Pancreas (tissue), 10 donors: ENCODE results near the gene MRPL55. TPM values are rescaled to one million over a fixed set of nuclear protein-coding genes. Genes with fewer than 3 reads are reported as not detected.

Source experiments
- ATAC-seq, 4 donors: fragments of 200-7000 bp; cut with Tn5 transposase; one replicate each; pipeline versions ENCODE4 v1.8.0 to v1.9.1; 2020; ENCODE audit warnings: mild to moderate bottlenecking in 4 of 4, moderate library complexity in 4 of 4
- DNase-seq, 6 donors: peaks; one replicate each; pipeline ENCODE4 v3.0.0-alpha.2; 2020
- FAIRE-seq: peaks from 2 replicates; lab custom pipeline; 2012; peaks lifted over from hg19 to GRCh38; lab: Jason Lieb, UNC
- H3K27ac ChIP-seq, 4 donors: fragments of 200-600 bp; sonication (generic); 1 replicate in 3 of 4; 2 replicates in 1 of 4; pipeline versions ENCODE4 v1.5.0 to v1.8.0; 2020
- H3K27me3 ChIP-seq, 4 donors: fragments of 200-600 bp; one replicate each; pipeline ENCODE4 v1.8.0; 2021
- H3K36me3 ChIP-seq, 3 donors: fragments of 200-600 bp; sonication (generic) in 1 of 3; one replicate each; pipeline versions ENCODE4 v1.5.0 to v1.8.0; 2020 to 2021
- H3K4me1 ChIP-seq, 3 donors: fragments of 200-600 bp; one replicate each; pipeline ENCODE4 v1.8.0; 2021
- H3K4me3 ChIP-seq, 4 donors: fragments of 200-600 bp; sonication (generic) in 2 of 4; one replicate each; pipeline versions ENCODE4 v1.5.0 to v1.8.0; 2020 to 2021
- H3K9me3 ChIP-seq, 4 donors: fragments of 200-600 bp; one replicate each; pipeline ENCODE4 v1.8.0; 2021
- CTCF ChIP-seq, 4 donors: fragments of 200-600 bp; sonication (generic) in 3 of 4; IDR thresholded peaks; one replicate each; pipeline versions ENCODE4 v1.5.0 to v1.8.0; 2021; ENCODE audit warnings: antibody characterized with exemption in 4 of 4
- WGBS, 2 donors: extraction: QIAGEN DNeasy Blood & Tissue Kit; methylation state at CpG; one replicate each; pipeline ENCODE4 v1.1.7; 2013; 5-methylcytosine and 5-hydroxymethylcytosine counted together
- intact Hi-C, 3 donors: fragments of 100-400 bp; cut with DNase I; formaldehyde crosslinking; loops; one replicate each; pipeline versions ENCODE4 v1.11.1 to v1.14.2; 2022
- microRNA-seq, 2 donors: library from miRNA; unstranded; fragments of <30 nt; microRNA quantifications; one replicate each; pipeline versions ENCODE4 to v1.1.0, GENCODE V29; 2019 to 2020
- polyA plus RNA-seq, 2 donors: library from polyadenylated mRNA; stranded (reverse); fragments of 200-250 nt; gene quantifications; one replicate each; pipeline ENCODE4 v1.2.3, GENCODE V29; 2013
- total RNA-seq, 6 donors: library from RNA; stranded (reverse); fragmentation: NEBNext Ultra II Directional in 4 of 6; extraction: Animal tissue kit (Norgen Biotek cat#: 25700) in 4 of 6; gene quantifications; one replicate each; pipeline versions ENCODE4 v1.2.1 to v1.2.4, GENCODE V29; 2021 to 2023
- donor health status: healthy with polysubstance abuse.
- donor health status: DM: no; HTN: no; CAD: no; lungs with moderate emphysema.
- donor health status: DM: no; HTN: no; CAD: no.
- donor health status: control.
- donor health status: control.
- donor health status: Bipolar disorder and iron deficiency.
- donor health status: DM: yes; HTN: yes; CAD: no.
- donor health status: DM: no; HTN: no; CAD: no.
- donor health status: DM: no; HTN: no; CAD: no.
- donor health status: DM: yes; HTN: yes; CAD: no.

MRPL55 gene
- total and polyA plus RNA-seq, 8 donors = 18.1 to 113 (median 24.0) TPM

GRCh38 chr1:228059634-228060457 lies 49.3 kb downstream of the MRPL55 start:
- Histone ChIP-seq H3K36me3 (no peaks in the 10 kb centered on the region), H3K4me1 (no peaks in the 10 kb centered on the region), H3K27me3 (no peaks in the 10 kb centered on the region), H3K27ac (peak overlapping the region in 1 of 4 donors; percentile 54), H3K9me3 (no peaks in the 10 kb centered on the region), H3K4me3 (peak overlapping the region; percentile 23 to 54 (median 39))
- intact Hi-C loops = no loop called here
- WGBS, 2 donors = 4% methylated on average over 26 to 33 of the region's 33 CpGs
- peak; percentile 89 to 95 (median 90) for ATAC-seq
- peak; percentile 98 to 100 (median 99) for DNase-seq
- FAIRE-seq = no peak
- no peak for TF ChIP-seq CTCF (IDR thresholded peaks at IDR 0.05)

- no peak for FAIRE-seq
- no peaks in the 10 kb centered on the region for H3K4me1 ChIP-seq
- peak in 3 of 4 donors; percentile 51 to 57 (median 53) for ATAC-seq
- no peaks in the 10 kb centered on the region for H3K9me3 ChIP-seq
- 4 to 6% methylated on average over 63 to 66 of the region's 66 CpGs for WGBS, 2 donors
- H3K36me3 ChIP-seq = no peaks in the 10 kb centered on the region
- no peak for TF ChIP-seq CTCF (IDR thresholded peaks at IDR 0.05)
- intact Hi-C loops = no loop called here
- DNase-seq = no peak
- peak overlapping the region; percentile 16 to 54 (median 32) for H3K4me3 ChIP-seq
- no peaks in the 10 kb centered on the region for H3K27me3 ChIP-seq
- H3K27ac ChIP-seq = no peak overlapping the region
Measured at GRCh38 chr1:228058949-228059633, 50.0 kb downstream of the MRPL55 start.

GRCh38 chr1:228058172-228058948 lies 50.7 kb downstream of the MRPL55 start:
- ATAC-seq (no peak), FAIRE-seq (no peak), DNase-seq (peak in 1 of 6 donors; percentile 56)
- TF ChIP-seq CTCF (IDR thresholded peaks at IDR 0.05) = no peak
- H3K9me3 ChIP-seq = no peaks in the 10 kb centered on the region
- no peaks in the 10 kb centered on the region for H3K36me3 ChIP-seq
- no peak overlapping the region for H3K27ac ChIP-seq
- no peaks in the 10 kb centered on the region for H3K27me3 ChIP-seq
- peak overlapping the region in 1 of 4 donors; percentile 54 for H3K4me3 ChIP-seq
- whole genome bisulfite sequencing, 2 donors = 52 to 54% methylated on average over 18 of the region's 18 CpGs
- H3K4me1 ChIP-seq = no peaks in the 10 kb centered on the region
- intact Hi-C loops = no loop called here

Small RNA genes lying within 50 kb of the gene (microRNA-seq; reads per million reads assigned to microRNA genes)
- 0.29 to 1.5 reads per million in 2 donors for gene MIR3620

Other genes starting within 250 kb of the MRPL55 start
- gene WNT9A, start 161.4 kb downstream of the MRPL55 start, total RNA-seq = 1 to 10 TPM in 5 of 6 donors, under 1 TPM in 1; 0.72 to 2.9 (median 2.1) TPM
- 1 to 10 TPM in 1 of 2 donors, under 1 TPM in 1; 0.80 to 1.4 TPM for gene WNT9A, start 161.4 kb downstream of the MRPL55 start, polyA plus RNA-seq
- gene WNT3A, start 102.3 kb downstream of the MRPL55 start, total RNA-seq = not detected
- gene WNT3A, start 102.3 kb downstream of the MRPL55 start, polyA plus RNA-seq = under 1 TPM in 1 of 2 donors, not detected in 1; 0.08 TPM
- gene ARF1, start 26.6 kb downstream of the MRPL55 start, total RNA-seq = 100 to 1,000 TPM; 160 to 251 (median 205) TPM
- gene ARF1, start 26.6 kb downstream of the MRPL55 start, polyA plus RNA-seq = 100 to 1,000 TPM; 167 to 234 TPM
- 1 to 10 TPM; 6.3 to 9.3 (median 7.8) TPM for gene C1orf35, start 6.0 kb downstream of the MRPL55 start, total RNA-seq
- gene C1orf35, start 6.0 kb downstream of the MRPL55 start, polyA plus RNA-seq = 10 to 100 TPM; 18.9 to 33.2 TPM
- 100 to 1,000 TPM in 2 of 6 donors, 10 to 100 TPM in 4; 71.5 to 114 (median 98.6) TPM for gene GUK1, start 31.0 kb upstream of the MRPL55 start, total RNA-seq
- 100 to 1,000 TPM; 317 TPM for gene GUK1, start 31.0 kb upstream of the MRPL55 start, polyA plus RNA-seq
- gene GJC2, start 40.6 kb upstream of the MRPL55 start, total RNA-seq = under 1 TPM; 0.08 to 0.69 (median 0.34) TPM
- under 1 TPM; 0.59 to 0.80 TPM for gene GJC2, start 40.6 kb upstream of the MRPL55 start, polyA plus RNA-seq
- 10 to 100 TPM in 1 of 6 donors, 1 to 10 TPM in 5; 6.1 to 14.4 (median 8.0) TPM for gene IBA57, start 56.5 kb upstream of the MRPL55 start, total RNA-seq
- 1 to 10 TPM; 2.4 to 2.7 TPM for gene IBA57, start 56.5 kb upstream of the MRPL55 start, polyA plus RNA-seq
- 10 to 100 TPM in 4 of 6 donors, 1 to 10 TPM in 2; 7.9 to 16.5 (median 10.7) TPM for gene OBSCN, start 98.7 kb upstream of the MRPL55 start, total RNA-seq
- 10 to 100 TPM; 50.7 to 61.4 TPM for gene OBSCN, start 98.7 kb upstream of the MRPL55 start, polyA plus RNA-seq